ENCODE data around the gene CENPS. TPM values are rescaled to one million over a fixed set of nuclear protein-coding genes. Genes with fewer than 3 reads are reported as not detected.

CENPS gene
- total and polyA plus RNA-seq, 9 of the 15 experiments (the other 6 are each of a cell fraction or from before 2014, with no cell fraction given): 10.2 to 36.0 (median 26.0) TPM

DNA sequence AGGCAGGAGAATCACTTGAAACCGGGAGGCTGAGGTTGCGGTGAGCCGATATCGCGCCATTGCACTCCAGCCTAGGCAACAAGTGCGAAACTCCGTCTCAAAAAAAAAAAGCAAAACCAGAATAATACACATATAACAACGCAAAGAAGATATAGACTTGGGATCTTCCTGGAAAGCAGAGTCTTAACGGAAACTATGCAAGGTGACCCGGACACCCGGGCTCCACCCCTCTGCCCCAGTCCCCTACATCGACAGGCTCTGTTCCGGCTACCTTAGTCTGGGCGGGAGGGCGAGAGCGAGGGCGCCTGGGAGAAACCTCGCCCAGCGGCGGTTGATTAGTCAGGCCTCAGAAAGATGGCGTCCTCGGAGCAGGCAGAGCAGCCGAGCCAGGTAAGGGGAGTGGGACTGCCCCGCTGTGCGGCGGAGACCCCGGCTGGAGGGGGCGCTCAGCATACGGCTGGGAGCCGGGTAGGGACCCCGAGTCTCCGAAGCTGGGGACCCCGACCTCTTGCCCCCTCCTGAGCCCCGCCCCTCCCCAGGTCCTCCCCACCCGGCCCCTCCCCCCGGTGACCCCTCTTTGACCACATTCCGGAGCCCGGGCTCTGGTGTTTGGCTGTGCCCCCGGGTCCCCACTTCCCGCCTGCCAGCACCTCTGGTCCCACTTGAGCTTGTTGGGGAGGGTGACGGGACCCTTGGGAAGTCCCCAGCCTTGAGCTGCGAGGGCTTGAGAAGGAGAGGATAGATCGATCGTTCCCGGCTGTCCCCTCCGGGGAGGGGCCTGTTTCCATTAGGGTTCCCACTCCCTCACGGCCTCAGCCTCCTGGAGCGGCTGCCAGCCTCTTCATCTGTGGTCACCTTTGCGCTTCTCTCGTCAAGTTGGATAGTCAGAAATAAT lies 44.6 kb downstream of the CENPS start, which contains the start of gene PEX14 (continued):
- TF ChIP-seq, protein P1, sequence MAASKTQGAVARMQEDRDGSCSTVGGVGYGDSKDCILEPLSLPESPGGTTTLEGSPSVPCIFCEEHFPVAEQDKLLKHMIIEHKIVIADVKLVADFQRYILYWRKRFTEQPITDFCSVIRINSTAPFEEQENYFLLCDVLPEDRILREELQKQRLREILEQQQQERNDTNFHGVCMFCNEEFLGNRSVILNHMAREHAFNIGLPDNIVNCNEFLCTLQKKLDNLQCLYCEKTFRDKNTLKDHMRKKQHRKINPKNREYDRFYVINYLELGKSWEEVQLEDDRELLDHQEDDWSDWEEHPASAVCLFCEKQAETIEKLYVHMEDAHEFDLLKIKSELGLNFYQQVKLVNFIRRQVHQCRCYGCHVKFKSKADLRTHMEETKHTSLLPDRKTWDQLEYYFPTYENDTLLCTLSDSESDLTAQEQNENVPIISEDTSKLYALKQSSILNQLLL (CRISPR knock-in tag; IDR thresholded peaks at IDR 0.05; ENCODE audit: borderline replicate concordance): peak; percentile 35; the same call in 1 of the 2 replicates
- TF ChIP-seq, protein P2, sequence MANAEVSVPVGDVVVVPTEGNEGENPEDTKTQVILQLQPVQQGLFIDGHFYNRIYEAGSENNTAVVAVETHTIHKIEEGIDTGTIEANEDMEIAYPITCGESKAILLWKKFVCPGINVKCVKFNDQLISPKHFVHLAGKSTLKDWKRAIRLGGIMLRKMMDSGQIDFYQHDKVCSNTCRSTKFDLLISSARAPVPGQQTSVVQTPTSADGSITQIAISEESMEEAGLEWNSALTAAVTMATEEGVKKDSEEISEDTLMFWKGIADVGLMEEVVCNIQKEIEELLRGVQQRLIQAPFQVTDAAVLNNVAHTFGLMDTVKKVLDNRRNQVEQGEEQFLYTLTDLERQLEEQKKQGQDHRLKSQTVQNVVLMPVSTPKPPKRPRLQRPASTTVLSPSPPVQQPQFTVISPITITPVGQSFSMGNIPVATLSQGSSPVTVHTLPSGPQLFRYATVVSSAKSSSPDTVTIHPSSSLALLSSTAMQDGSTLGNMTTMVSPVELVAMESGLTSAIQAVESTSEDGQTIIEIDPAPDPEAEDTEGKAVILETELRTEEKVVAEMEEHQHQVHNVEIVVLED (CRISPR knock-in tag; IDR thresholded peaks at IDR 0.05): no peak
- TF ChIP-seq SMAD4 (CRISPR knock-in tag; conservative IDR thresholded peaks at IDR 0.05) (peak; percentile 76), ASH1L (IDR thresholded peaks at IDR 0.05; ENCODE audit: borderline replicate concordance, low read depth, partially characterized antibody) (peak; percentile 35), GABPA (tag; conservative IDR thresholded peaks at IDR 0.05; ENCODE audit: low read depth) (peak; percentile 56; the same call in 1 of the 2 replicates), POLR2B (IDR thresholded peaks at IDR 0.05; ENCODE audit: low read depth, partially characterized antibody) (peak; percentile 72), SOX6 (IDR thresholded peaks at IDR 0.05) (peak; percentile 65), BDP1 (IDR thresholded peaks at IDR 0.05; ENCODE audit: insufficient read depth, insufficient read length) (no peak), E2F3 (CRISPR knock-in tag; IDR thresholded peaks at IDR 0.05) (no peak), NR3C1 (CRISPR knock-in tag; IDR thresholded peaks at IDR 0.05) (no peak), JUN (IDR thresholded peaks at IDR 0.05; ENCODE audit: borderline replicate concordance, low read depth, low read length) (0 out of 2 replicates have a peak, but pooled peaks have one; percentile 38), JUN (CRISPR knock-in tag; IDR thresholded peaks at IDR 0.05; ENCODE audit: borderline replicate concordance) (0 out of 2 replicates have a peak, but pooled peaks have one; percentile 16), HDAC2 (IDR thresholded peaks at IDR 0.05) (peak; percentile 79), ZNF707 (CRISPR knock-in tag; conservative IDR thresholded peaks at IDR 0.05) (0 out of 2 replicates have a peak, but pooled peaks have one; percentile 32), NEUROD1 (IDR thresholded peaks at IDR 0.05; ENCODE audit: borderline replicate concordance, low read depth, low read length, partially characterized antibody) (peak; percentile 86), NR1H2 (CRISPR knock-in tag; IDR thresholded peaks at IDR 0.05) (no peak)
- TF ChIP-seq, protein P3, sequence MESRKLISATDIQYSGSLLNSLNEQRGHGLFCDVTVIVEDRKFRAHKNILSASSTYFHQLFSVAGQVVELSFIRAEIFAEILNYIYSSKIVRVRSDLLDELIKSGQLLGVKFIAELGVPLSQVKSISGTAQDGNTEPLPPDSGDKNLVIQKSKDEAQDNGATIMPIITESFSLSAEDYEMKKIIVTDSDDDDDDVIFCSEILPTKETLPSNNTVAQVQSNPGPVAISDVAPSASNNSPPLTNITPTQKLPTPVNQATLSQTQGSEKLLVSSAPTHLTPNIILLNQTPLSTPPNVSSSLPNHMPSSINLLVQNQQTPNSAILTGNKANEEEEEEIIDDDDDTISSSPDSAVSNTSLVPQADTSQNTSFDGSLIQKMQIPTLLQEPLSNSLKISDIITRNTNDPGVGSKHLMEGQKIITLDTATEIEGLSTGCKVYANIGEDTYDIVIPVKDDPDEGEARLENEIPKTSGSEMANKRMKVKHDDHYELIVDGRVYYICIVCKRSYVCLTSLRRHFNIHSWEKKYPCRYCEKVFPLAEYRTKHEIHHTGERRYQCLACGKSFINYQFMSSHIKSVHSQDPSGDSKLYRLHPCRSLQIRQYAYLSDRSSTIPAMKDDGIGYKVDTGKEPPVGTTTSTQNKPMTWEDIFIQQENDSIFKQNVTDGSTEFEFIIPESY (CRISPR knock-in tag; IDR thresholded peaks at IDR 0.05): peak; percentile 87
- TF ChIP-seq, protein P4, sequence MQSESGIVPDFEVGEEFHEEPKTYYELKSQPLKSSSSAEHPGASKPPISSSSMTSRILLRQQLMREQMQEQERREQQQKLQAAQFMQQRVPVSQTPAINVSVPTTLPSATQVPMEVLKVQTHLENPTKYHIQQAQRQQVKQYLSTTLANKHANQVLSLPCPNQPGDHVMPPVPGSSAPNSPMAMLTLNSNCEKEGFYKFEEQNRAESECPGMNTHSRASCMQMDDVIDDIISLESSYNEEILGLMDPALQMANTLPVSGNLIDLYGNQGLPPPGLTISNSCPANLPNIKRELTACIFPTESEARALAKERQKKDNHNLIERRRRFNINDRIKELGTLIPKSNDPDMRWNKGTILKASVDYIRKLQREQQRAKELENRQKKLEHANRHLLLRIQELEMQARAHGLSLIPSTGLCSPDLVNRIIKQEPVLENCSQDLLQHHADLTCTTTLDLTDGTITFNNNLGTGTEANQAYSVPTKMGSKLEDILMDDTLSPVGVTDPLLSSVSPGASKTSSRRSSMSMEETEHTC (IDR thresholded peaks at IDR 0.05): peak; percentile 7; the same call in 1 of the 2 replicates

All from K562 (cell line).